ENCODE data around the gene WDR91. TPM values are rescaled to one million over a fixed set of nuclear protein-coding genes. Genes with fewer than 3 reads are reported as not detected.
"Not testable (repeated sequence)": the region's sequence is repeated elsewhere in the genome, so short reads cannot be mapped to it uniquely, and the experiment has no call there.

The WDR91 gene
- total and polyA plus RNA-seq, 7 experiments from 2014 or later, result 3.5 to 59.2 (median 29.6) TPM

DNA sequence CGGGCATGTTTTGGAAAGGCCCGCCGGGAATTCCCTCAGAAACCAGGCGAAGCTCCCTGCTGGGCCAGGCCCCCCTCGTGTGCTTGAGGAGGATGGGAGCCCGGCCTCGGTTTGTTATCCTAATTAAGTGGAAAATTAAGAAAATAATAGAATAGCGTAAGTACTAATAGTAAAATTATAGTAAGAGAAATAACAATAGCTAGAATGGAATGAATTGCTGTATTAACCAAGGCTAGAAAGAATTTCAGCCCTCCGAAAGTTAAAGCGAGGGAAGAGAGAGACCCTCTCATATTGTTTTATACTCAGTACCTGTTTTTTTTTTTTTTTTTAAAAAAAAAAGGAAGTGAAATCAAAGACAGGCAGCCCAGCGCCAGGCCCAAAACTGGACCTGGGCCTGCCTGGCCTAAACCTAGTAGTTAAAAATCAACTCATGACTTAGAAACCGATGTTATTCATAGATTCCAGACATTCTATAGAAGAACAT is 40.3 kb downstream of the WDR91 start:
- POLR2A ChIA-PET, result interaction anchor here (0.7 to 12.9 kb wide), 13 partner anchors 10 to 538 kb away, joined by 3 to 183 read pairs (median 5); partner anchors contain the start of genes AGBL3, BPGM, TMEM140 and WDR91
- H3K4me3 ChIP-seq (ENCODE audit: low read length), result peak overlapping the region; percentile 84

DNA sequence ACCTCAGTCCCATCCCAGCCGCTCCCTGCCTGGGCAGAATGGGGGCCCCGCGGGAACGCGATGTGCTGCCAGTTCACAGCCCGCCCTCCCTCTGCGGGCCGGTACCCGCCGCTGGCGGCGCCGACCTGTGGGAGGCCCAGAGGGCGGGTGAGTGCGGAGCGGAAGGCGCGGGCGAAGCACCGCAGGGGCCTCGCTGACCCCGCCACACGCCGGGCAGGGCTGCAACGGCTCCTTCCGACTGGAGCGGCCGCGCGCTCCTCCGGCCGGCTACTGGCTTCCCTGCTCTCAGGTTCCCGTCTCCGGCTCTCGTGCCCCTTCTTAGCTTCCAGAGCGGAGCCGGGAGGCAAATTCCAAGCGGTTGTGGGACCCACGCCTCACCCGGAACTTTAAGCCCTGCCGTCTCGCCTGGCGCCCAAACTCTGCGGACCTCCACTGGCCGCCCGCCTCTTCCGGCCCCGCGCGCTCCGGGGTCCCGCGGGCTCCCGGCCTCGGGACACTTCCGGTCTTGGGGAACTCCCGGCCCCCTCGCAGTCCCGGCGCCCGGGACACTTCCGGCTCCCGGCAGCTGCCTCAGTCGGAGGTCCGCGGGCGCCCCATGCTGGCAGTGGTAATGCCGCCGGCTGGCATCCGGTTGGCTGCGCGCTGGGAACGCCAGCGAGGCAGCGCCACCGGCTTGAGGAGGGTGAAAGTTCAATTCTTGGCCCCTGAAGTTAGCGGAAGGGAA is 40.9 kb downstream of the WDR91 start, which contains the start of gene CYREN:
CYREN (minus strand) TSS at position 434 of the 724 bp plus-strand sequence. CDS start 1,785 bp downstream, outside the sequence.
- H3K4me1 Mint-ChIP-seq, result peaks cover 31 to 59% (median 47%) of the 10 kb centered on the region in 7 donors
- ChIA-PET CTCF (interaction anchor here (0.7 to 3.9 kb wide), 13 partner anchors 9 to 843 kb away, joined by 3 to 23 read pairs (median 5); partner anchors contain the start of genes AGBL3 and TMEM140), POLR2A (interaction anchor here (0.6 to 12.9 kb wide), 16 partner anchors 10 to 537 kb away, joined by 3 to 183 read pairs (median 6); partner anchors contain the start of genes AGBL3, BPGM, TMEM140 and WDR91)
- H3K27ac ChIP-seq (ENCODE audit: low read depth, low read length), result peak within 1 kb of the TSS; percentile 95
- H3K27me3 ChIP-seq (ENCODE audit: control insufficient read depth in 2 of 2, insufficient read depth in 2 of 2, low read length in 2 of 2), result no peaks in the 10 kb centered on the region
- peak within 1 kb of the TSS; percentile 84 to 96 (median 90) for H3K4me3 Mint-ChIP-seq
- H3K9me3 ChIP-seq (ENCODE audit: control insufficient read depth in 2 of 3, low read length in 3 of 3), result no peaks in the 10 kb centered on the region
- H3K9me3 Mint-ChIP-seq, result no peaks in the 10 kb centered on the region
- H3K27me3 Mint-ChIP-seq, result no peaks in the 10 kb centered on the region
- peaks cover 16 to 29% of the 10 kb centered on the region in 2 donors for H3K4me1 ChIP-seq (ENCODE audit: control insufficient read depth in 2 of 2, insufficient read depth in 2 of 2, low read length in 2 of 2)
- peaks cover 0 to 32% (median 18%) of the 10 kb centered on the region in 5 donors for H3K36me3 Mint-ChIP-seq
- peaks cover 0 to 27% (median 0%) of the 10 kb centered on the region in 3 experiments for H3K36me3 ChIP-seq (ENCODE audit: control insufficient read depth in 2 of 3, insufficient read depth in 3 of 3, low read length in 3 of 3)
- intact Hi-C loops (cut with micrococcal nuclease), result loop anchor here (1.0 to 10.0 kb wide), 15 partner anchors 22 to 806 kb away; partner anchors contain the start of genes AGBL3 (in 2 of the 2), AKR1B1 (in 2 of the 2), BPGM (in 2 of the 2) and WDR91 (in 2 of the 2)
- H3K27ac Mint-ChIP-seq, result peak within 1 kb of the TSS; percentile 94 to 98 (median 95)
- H3K4me3 ChIP-seq (ENCODE audit: low read length), result peak within 1 kb of the TSS; percentile 84
- peak; percentile 74 to 91 (median 82) for DNase-seq
- peak; percentile 85 for ATAC-seq

More for the DNA sequence above, 40.3 kb downstream of the WDR91 start:
- intact Hi-C loops (cut with micrococcal nuclease), result loop anchor here (1.0 to 10.0 kb wide), 15 partner anchors 23 to 806 kb away; partner anchors contain the start of genes AGBL3 (in 2 of the 2), AKR1B1 (in 2 of the 2), BPGM (in 2 of the 2) and WDR91 (in 2 of the 2)
- Mint-ChIP-seq H3K4me1 (peaks cover 29 to 54% (median 44%) of the 10 kb centered on the region in 7 donors), H3K27ac (peak overlapping the region; percentile 69 to 98 (median 94)), H3K36me3 (peaks cover 0 to 26% (median 14%) of the 10 kb centered on the region in 5 donors), H3K4me3 (peak overlapping the region; percentile 84 to 96 (median 88))
- H3K27me3 ChIP-seq (ENCODE audit: control insufficient read depth in 2 of 2, insufficient read depth in 2 of 2, low read length in 2 of 2); DNase-seq; ATAC-seq; H3K27me3 Mint-ChIP-seq; H3K9me3 ChIP-seq (ENCODE audit: control insufficient read depth in 2 of 3, low read length in 3 of 3); H3K9me3 Mint-ChIP-seq: not testable (repeated sequence)
- peak overlapping the region; percentile 95 for H3K27ac ChIP-seq (ENCODE audit: low read depth, low read length)
- H3K36me3 ChIP-seq (ENCODE audit: control insufficient read depth in 2 of 3, insufficient read depth in 3 of 3, low read length in 3 of 3), result peaks cover 0 to 22% (median 0%) of the 10 kb centered on the region in 3 experiments
- CTCF ChIA-PET, result interaction anchor here (0.7 to 3.9 kb wide), 13 partner anchors 8 to 844 kb away, joined by 3 to 23 read pairs (median 5); partner anchors contain the start of genes AGBL3 and TMEM140
- H3K4me1 ChIP-seq (ENCODE audit: control insufficient read depth in 2 of 2, insufficient read depth in 2 of 2, low read length in 2 of 2), result peaks cover 16 to 29% of the 10 kb centered on the region in 2 donors

DNA sequence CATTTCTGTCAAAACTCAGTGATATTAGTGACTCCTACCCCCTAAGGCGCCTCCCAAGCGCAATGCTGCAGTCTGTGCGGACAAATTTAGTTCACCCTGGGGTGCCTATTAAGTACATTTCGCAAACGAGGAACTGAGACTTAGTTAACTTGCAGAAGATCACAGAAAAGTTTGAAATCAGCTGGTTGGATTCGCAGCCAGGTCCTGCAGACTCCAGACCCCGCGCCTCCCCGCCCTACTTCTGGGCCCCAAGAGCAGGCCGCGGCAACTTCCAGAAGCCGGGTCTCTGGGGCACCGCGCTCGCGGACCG is 41.4 kb downstream of the WDR91 start:
- peaks cover 0 to 33% (median 3%) of the 10 kb centered on the region in 3 experiments for H3K36me3 ChIP-seq (ENCODE audit: control insufficient read depth in 2 of 3, insufficient read depth in 3 of 3, low read length in 3 of 3)
- Mint-ChIP-seq H3K36me3 (peaks cover 0 to 37% (median 23%) of the 10 kb centered on the region in 5 donors), H3K27ac (peak overlapping the region; percentile 94 to 98 (median 95)), H3K4me3 (peak overlapping the region; percentile 84 to 96 (median 90)), H3K4me1 (peaks cover 31 to 59% (median 47%) of the 10 kb centered on the region in 7 donors), H3K9me3 (no peaks in the 10 kb centered on the region), H3K27me3 (no peaks in the 10 kb centered on the region)
- peaks cover 16 to 29% of the 10 kb centered on the region in 2 donors for H3K4me1 ChIP-seq (ENCODE audit: control insufficient read depth in 2 of 2, insufficient read depth in 2 of 2, low read length in 2 of 2)
- CTCF ChIA-PET, result interaction anchor here (1.2 to 3.9 kb wide), 8 partner anchors 9 to 539 kb away, joined by 3 to 23 read pairs (median 9); partner anchors contain the start of genes AGBL3 and TMEM140
- POLR2A ChIA-PET, result interaction anchor here (0.6 to 12.9 kb wide), 10 partner anchors 9 to 524 kb away, joined by 3 to 183 read pairs (median 8); partner anchors contain the start of genes AGBL3, BPGM, TMEM140 and WDR91
- intact Hi-C loops (cut with micrococcal nuclease), result loop anchor here (1.0 to 10.0 kb wide), 18 partner anchors 9 to 807 kb away; partner anchors contain the start of genes AGBL3 (in 2 of the 2), AKR1B1 (in 2 of the 2), BPGM (in 2 of the 2) and WDR91 (in 2 of the 2)
- peak overlapping the region; percentile 95 for H3K27ac ChIP-seq (ENCODE audit: low read depth, low read length)
- no peaks in the 10 kb centered on the region for H3K9me3 ChIP-seq (ENCODE audit: control insufficient read depth in 2 of 3, low read length in 3 of 3)
- DNase-seq, result no peak
- peak overlapping the region; percentile 84 for H3K4me3 ChIP-seq (ENCODE audit: low read length)
- H3K27me3 ChIP-seq (ENCODE audit: control insufficient read depth in 2 of 2, insufficient read depth in 2 of 2, low read length in 2 of 2), result no peaks in the 10 kb centered on the region
- no peak for ATAC-seq

DNA sequence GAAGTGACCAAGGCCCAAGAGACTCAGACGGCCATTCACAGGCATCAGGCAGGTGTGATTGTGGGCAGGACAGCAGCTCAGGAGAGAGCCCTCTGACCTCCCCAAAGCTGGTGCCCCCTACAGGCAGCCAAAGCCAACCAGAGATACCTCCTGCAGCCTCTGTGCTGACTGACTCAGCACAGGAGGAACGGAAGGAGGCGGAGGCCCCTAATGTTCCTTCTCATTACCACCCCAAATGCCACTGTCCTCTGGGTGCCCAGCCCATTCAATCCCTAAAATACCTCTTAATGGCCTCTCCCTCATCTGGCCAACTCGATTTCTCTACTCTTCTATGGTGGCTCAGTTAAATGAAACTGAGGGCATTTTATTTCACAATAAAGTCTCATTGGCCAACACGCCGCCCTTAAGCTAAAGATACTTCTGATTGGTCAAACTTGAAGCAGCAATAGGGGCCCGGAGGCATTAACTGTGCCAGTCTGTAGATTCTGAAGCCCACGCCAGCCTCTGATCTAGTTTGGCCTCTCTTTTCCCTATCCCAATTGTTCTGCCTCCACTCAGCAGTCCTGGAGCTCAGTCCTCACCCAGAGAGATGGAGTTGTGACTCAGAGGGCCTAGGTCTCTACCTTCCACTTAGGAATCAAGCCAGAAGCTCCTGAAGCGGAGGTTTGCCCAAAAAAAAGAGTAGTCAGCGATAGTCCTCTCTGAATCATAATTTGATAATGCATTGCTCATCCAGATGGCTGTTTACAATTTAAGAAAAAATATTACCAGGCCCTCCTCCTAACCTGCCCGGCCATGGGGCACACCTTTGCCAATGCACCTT is 42.0 kb downstream of the WDR91 start:
- Mint-ChIP-seq H3K4me1 (peaks cover 31 to 60% (median 47%) of the 10 kb centered on the region in 7 donors), H3K9me3 (no peaks in the 10 kb centered on the region), H3K27me3 (no peaks in the 10 kb centered on the region), H3K4me3 (peak overlapping the region; percentile 84 to 96 (median 90)), H3K36me3 (peaks cover 0 to 40% (median 23%) of the 10 kb centered on the region in 5 donors), H3K27ac (peak overlapping the region; percentile 94 to 98 (median 95))
- ATAC-seq (peak; percentile 41), DNase-seq (peak in 7 of 9 donors; percentile 27 to 57 (median 33))
- ChIA-PET CTCF (interaction anchor here (1.3 to 3.9 kb wide), 7 partner anchors 8 to 539 kb away, joined by 4 to 23 read pairs (median 12); partner anchors contain the start of genes AGBL3 and TMEM140), POLR2A (interaction anchor here (0.8 to 12.9 kb wide), 11 partner anchors 8 to 710 kb away, joined by 3 to 183 read pairs (median 8); partner anchors contain the start of genes AGBL3, AKR1B1, BPGM and TMEM140)
- Histone ChIP-seq H3K4me3 (ENCODE audit: low read length) (peak overlapping the region; percentile 84), H3K36me3 (ENCODE audit: control insufficient read depth in 2 of 3, insufficient read depth in 3 of 3, low read length in 3 of 3) (peaks cover 0 to 38% (median 6%) of the 10 kb centered on the region in 3 experiments), H3K9me3 (ENCODE audit: control insufficient read depth in 2 of 3, low read length in 3 of 3) (no peaks in the 10 kb centered on the region), H3K27ac (ENCODE audit: low read depth, low read length) (peak overlapping the region; percentile 95), H3K27me3 (ENCODE audit: control insufficient read depth in 2 of 2, insufficient read depth in 2 of 2, low read length in 2 of 2) (no peaks in the 10 kb centered on the region), H3K4me1 (ENCODE audit: control insufficient read depth in 2 of 2, insufficient read depth in 2 of 2, low read length in 2 of 2) (peaks cover 16 to 29% of the 10 kb centered on the region in 2 donors)
- intact Hi-C loops (cut with micrococcal nuclease), result loop anchor here (1.0 to 2.0 kb wide), 3 partner anchors 8 to 655 kb away; no protein-coding TSS in a partner anchor

DNA sequence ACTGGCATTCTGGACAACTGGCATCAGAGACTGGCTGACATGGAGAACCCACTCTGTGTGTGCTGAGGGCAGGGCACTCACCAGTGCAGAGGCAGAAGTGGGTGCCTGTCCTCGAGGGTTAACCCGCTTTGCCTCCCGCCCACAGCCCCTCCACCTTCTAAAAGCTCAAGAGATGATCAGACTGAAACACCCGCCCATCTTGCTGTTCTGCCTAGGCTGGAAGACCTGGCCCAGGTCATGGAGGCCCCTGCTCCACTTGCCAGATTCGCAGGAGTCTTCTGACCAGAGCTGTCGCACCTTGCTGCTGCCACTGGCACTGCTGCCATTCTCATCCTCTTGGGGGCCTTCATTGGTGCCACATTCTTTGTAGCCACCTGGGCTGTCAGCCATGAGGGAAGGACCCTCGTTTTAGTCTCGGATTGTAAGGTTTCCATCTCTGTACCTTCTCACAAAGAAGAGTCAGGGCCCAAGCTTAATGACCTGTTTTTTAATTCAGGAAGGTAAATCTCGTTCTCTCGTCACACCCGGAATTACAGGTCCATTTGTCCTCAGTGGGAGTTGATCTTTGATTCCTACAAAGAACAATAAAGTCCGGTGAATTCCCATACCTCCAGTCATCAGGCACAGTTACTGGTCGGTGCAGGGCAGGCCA is 42.7 kb downstream of the WDR91 start:
- Histone ChIP-seq H3K27me3 (ENCODE audit: control insufficient read depth in 2 of 2, insufficient read depth in 2 of 2, low read length in 2 of 2) (no peaks in the 10 kb centered on the region), H3K27ac (ENCODE audit: low read depth, low read length) (peak overlapping the region; percentile 95), H3K4me1 (ENCODE audit: control insufficient read depth in 2 of 2, insufficient read depth in 2 of 2, low read length in 2 of 2) (peaks cover 16 to 29% of the 10 kb centered on the region in 2 donors), H3K4me3 (ENCODE audit: low read length) (no peak overlapping the region), H3K36me3 (ENCODE audit: control insufficient read depth in 2 of 3, insufficient read depth in 3 of 3, low read length in 3 of 3) (peaks cover 0 to 46% (median 10%) of the 10 kb centered on the region in 3 experiments), H3K9me3 (ENCODE audit: control insufficient read depth in 2 of 3, low read length in 3 of 3) (no peaks in the 10 kb centered on the region)
- POLR2A ChIA-PET, result interaction anchor here (0.8 to 12.9 kb wide), 7 partner anchors 11 to 709 kb away, joined by 3 to 183 read pairs (median 8); partner anchors contain the start of genes AGBL3, AKR1B1, BPGM and TMEM140
- Mint-ChIP-seq H3K36me3 (peaks cover 0 to 46% (median 30%) of the 10 kb centered on the region in 5 donors), H3K9me3 (no peaks in the 10 kb centered on the region), H3K27me3 (no peaks in the 10 kb centered on the region), H3K4me1 (peaks cover 33 to 66% (median 49%) of the 10 kb centered on the region in 7 donors), H3K4me3 (peak overlapping the region; percentile 47 to 96 (median 90)), H3K27ac (peak overlapping the region; percentile 94 to 98 (median 95))
- ATAC-seq, result no peak
- CTCF ChIA-PET, result interaction anchor here (0.6 to 3.9 kb wide), 5 partner anchors 9 to 214 kb away, joined by 3 to 23 read pairs (median 12); partner anchors contain the start of genes AGBL3 and TMEM140
- intact Hi-C loops (cut with micrococcal nuclease), result loop anchor here (1.0 to 2.0 kb wide), 3 partner anchors 7 to 654 kb away; no protein-coding TSS in a partner anchor
- DNase-seq, result no peak
